HepG2 (cell line): ENCODE results near the gene CD300LB. TPM values are rescaled to one million over a fixed set of nuclear protein-coding genes. Genes with fewer than 3 reads are reported as not detected.
"Not testable (repeated sequence)": the region's sequence is repeated elsewhere in the genome, so short reads cannot be mapped to it uniquely, and the experiment has no call there.

Experiments used
- ATAC-seq: fragments of 200-7000 bp; cut with Tn5 transposase; 3 replicates; pipeline ENCODE4 v1.9.1; 2020; ENCODE audit warnings: mild to moderate bottlenecking, moderate library complexity
- BruUV-seq: library from RNA; stranded (reverse); fragments of 400-500 nt; replicated peaks from 2 replicates; lab custom pipeline; 2021; lab: Mats Ljungman, UMichigan
- CTCF ChIA-PET: fragments of 300-600 bp; formaldehyde crosslinking; extraction: SDS; loops from one replicate; lab custom pipeline; 2021; ENCODE audit warnings: low total read pairs, inconsistent platforms, low intra/inter-chr PET ratio; lab: Yijun Ruan, JAX
- POLR2A ChIA-PET: fragments of 350-600 bp; sonication (Branson Sonifier 250); formaldehyde crosslinking; loops from one replicate; lab custom pipeline; 2020; ENCODE audit warnings: antibody characterized with exemption, inconsistent platforms; lab: Yijun Ruan, JAX
- DNase-seq: peaks from one replicate; pipeline ENCODE4 v3.0.0-alpha.2; 2015; ENCODE audit warnings: low spot score
- FAIRE-seq: peaks from 3 replicates; lab custom pipeline; 2011; peaks lifted over from hg19 to GRCh38; lab: Jason Lieb, UNC
- H2AFZ ChIP-seq: one replicate; pipeline ENCODE4 v1.6.1; 2011; ENCODE audit warnings: low read length, inconsistent platforms
- H3K27ac ChIP-seq: fragments of 300-600 bp; 3 replicates; pipeline ENCODE4 v1.8.0; 2011; ENCODE audit warnings: mixed run types, mild to moderate bottlenecking, mixed read lengths, low read length, inconsistent platforms; ENCODE audit not compliant: insufficient read depth; ENCODE audit errors: extremely low read length
- H3K27me3 ChIP-seq, 2 experiments: fragments of 200-600 bp in 1 of 2; 2 replicates in 1 of 2; 3 replicates in 1 of 2; pipeline versions ENCODE4 v1.6.0 to v1.8.0; 2011; ENCODE audit warnings: low read length in 2 of 2, mild to moderate bottlenecking in 2 of 2, moderate library complexity in 2 of 2, inconsistent platforms in 1 of 2; ENCODE audit not compliant: insufficient read depth in 2 of 2, control insufficient read depth in 1 of 2
- H3K36me3 ChIP-seq, 2 experiments: fragments of 200-600 bp in 1 of 2; replicated peaks in 1 of 2; 2 replicates in 1 of 2; 3 replicates in 1 of 2; pipeline versions ENCODE4 v1.5.1 to v1.8.0; 2011; ENCODE audit warnings: low read length in 2 of 2, inconsistent platforms in 1 of 2; ENCODE audit not compliant: insufficient read depth in 2 of 2, control insufficient read depth in 1 of 2
- H3K4me1 ChIP-seq: 2 replicates; pipeline ENCODE4 v1.5.1; 2012; ENCODE audit warnings: low read length, inconsistent platforms; ENCODE audit not compliant: insufficient read depth
- H3K4me2 ChIP-seq: 2 replicates; pipeline ENCODE4 v1.6.0; 2011; ENCODE audit warnings: low read depth, low read length, inconsistent platforms
- H3K4me3 ChIP-seq, 3 experiments: fragments of 200-600 bp in 1 of 3; sonication (generic), shearing (Covaris generic) in 1 of 3; replicated peaks in 1 of 3; 2 replicates each; pipeline ENCODE4 v1.5.1; 2011 to 2016; ENCODE audit warnings: low read length in 3 of 3, inconsistent platforms in 2 of 3, low read depth in 2 of 3, mild to moderate bottlenecking in 2 of 3, control low read depth in 1 of 3, mixed read lengths in 1 of 3; ENCODE audit not compliant: insufficient read depth in 1 of 3
- H3K79me2 ChIP-seq: one replicate; pipeline ENCODE4 v1.6.1; 2011; ENCODE audit warnings: low read length, inconsistent platforms; ENCODE audit not compliant: insufficient read depth
- H3K9ac ChIP-seq: 2 replicates; pipeline ENCODE4 v1.6.0; 2011; ENCODE audit warnings: mild to moderate bottlenecking, low read depth, low read length, inconsistent platforms; ENCODE audit not compliant: insufficient read depth
- H3K9me3 ChIP-seq: 2 replicates; pipeline ENCODE4 v1.5.1; 2012; ENCODE audit warnings: mild to moderate bottlenecking, low read length
- H4K20me1 ChIP-seq: 2 replicates; pipeline ENCODE4 v1.6.0; 2011; ENCODE audit warnings: inconsistent platforms, mild to moderate bottlenecking, low read length, moderate library complexity; ENCODE audit not compliant: insufficient read depth
- E2F5 ChIP-seq: sonication (generic); formaldehyde crosslinking; conservative IDR thresholded peaks from 2 replicates; pipeline ENCODE4 v1.4.0; 2020; ENCODE audit warnings: missing genetic modification reagents
- ISX ChIP-seq: sonication (generic); formaldehyde crosslinking; conservative IDR thresholded peaks from 2 replicates; pipeline ENCODE4 v1.5.0; 2020; ENCODE audit warnings: missing genetic modification reagents
- MBD4 ChIP-seq: IDR thresholded peaks from 2 replicates; pipeline ENCODE4 v1.6.1; 2012; ENCODE audit warnings: low read length, inconsistent platforms, borderline replicate concordance
- PAWR ChIP-seq: sonication (generic); formaldehyde crosslinking; IDR thresholded peaks from 2 replicates; pipeline ENCODE4 v1.4.0; 2020; ENCODE audit warnings: missing genetic modification reagents, mild to moderate bottlenecking, borderline replicate concordance
- PRDM15 ChIP-seq: sonication (generic); formaldehyde crosslinking; IDR thresholded peaks from 2 replicates; pipeline ENCODE4 v1.4.0; 2020; ENCODE audit warnings: missing genetic modification reagents
- SRSF4 ChIP-seq: fragments of 200-400 bp; formaldehyde crosslinking; IDR thresholded peaks from one replicate; pipeline ENCODE4 v1.6.1; 2018; ENCODE audit warnings: mild to moderate bottlenecking, low read depth, low read length, moderate library complexity; ENCODE audit not compliant: poor library complexity, severe bottlenecking
- ZNF34 ChIP-seq: sonication (generic); formaldehyde crosslinking; IDR thresholded peaks from 2 replicates; pipeline ENCODE4 v1.4.0; 2020; ENCODE audit warnings: mild to moderate bottlenecking, missing genetic modification reagents, borderline replicate concordance
- ZNF644 ChIP-seq: IDR thresholded peaks from 2 replicates; pipeline ENCODE4 v1.6.1; 2016; ENCODE audit warnings: low read depth
- WGBS: methylation state at CpG from one replicate; pipeline ENCODE4 v1.1.6; 2017; ENCODE audit warnings: low lambda C conversion rate; 5-methylcytosine and 5-hydroxymethylcytosine counted together
- in situ Hi-C: cut with HindIII; loops from 2 replicates; pipeline ENCODE4 v1.10.0; 2017; ENCODE audit warnings: low pct_unique_long_range_greater_than_20kb; ENCODE audit not compliant: extremely low pct_ligation_motif_present
- intact Hi-C: fragments of 100-400 bp; cut with micrococcal nuclease; formaldehyde crosslinking; loops from one replicate; pipeline ENCODE4 v1.10.0; 2022; ENCODE audit not compliant: unreplicated experiment
- polyA plus RNA-seq, 8 experiments: library from polyadenylated mRNA; depleted of rRNA in 3 of 8; stranded (reverse) in 7 of 8; unstranded in 1 of 8; fragments of >200 nt; fragmentation: Illumina TruSeq in 4 of 8; extraction: Trizol in 4 of 8; gene quantifications; 2 replicates each; pipeline versions ENCODE4 v1.2.1 to v1.2.3, GENCODE V29; 2011 to 2016; ENCODE audit warnings: low read depth in 4 of 8, missing spikeins in 1 of 8, mixed read lengths in 1 of 8; ENCODE audit not compliant: insufficient read depth in 1 of 8
- total RNA-seq, 5 experiments: library from RNA; depleted of rRNA; stranded (reverse); fragments of >200 nt; fragmentation: Illumina TruSeq; extraction: Trizol; gene quantifications; 2 replicates each; pipeline ENCODE4 v1.2.3, GENCODE V29; 2016; ENCODE audit warnings: low read depth in 1 of 5

Gene CD300LB
- total and polyA plus RNA-seq, 2 of the 13 experiments (the other 11 are each of a cell fraction or from before 2014, with no cell fraction given), result not detected

- no peak for DNase-seq
- intact Hi-C loops (no loop called here), in situ Hi-C loops (no loop called here)
- no peak for ATAC-seq
- H3K9ac ChIP-seq, result no peak overlapping the region
- H3K79me2 ChIP-seq, result no peaks in the 10 kb centered on the region
- peaks cover 0 to 6% of the 10 kb centered on the region in 2 experiments; a peak in 1 of 5 replicates for H3K27me3 ChIP-seq
- FAIRE-seq, result no peak
- no peaks in the 10 kb centered on the region for H4K20me1 ChIP-seq
- BruUV-seq, result no TSS peak
- CTCF ChIA-PET, result no interaction called here
- no peak overlapping the region for H2AFZ ChIP-seq
- H3K27ac ChIP-seq, result no peak overlapping the region
- no peaks in the 10 kb centered on the region for H3K36me3 ChIP-seq
- H3K9me3 ChIP-seq, result no peaks in the 10 kb centered on the region
- TF ChIP-seq ZNF34 (CRISPR knock-in tag) (no peak), PAWR (no peak), E2F5 (CRISPR knock-in tag) (no peak), ZNF644 (CRISPR knock-in tag) (no peak), SRSF4 (no peak), MBD4 (no peak), PRDM15 (CRISPR knock-in tag) (no peak), ISX (CRISPR knock-in tag) (no peak)
- no peaks in the 10 kb centered on the region for H3K4me1 ChIP-seq
- POLR2A ChIA-PET, result no interaction called here
- no peak overlapping the region for H3K4me2 ChIP-seq
- H3K4me3 ChIP-seq, result no peak overlapping the region
Observed at GRCh38 chr17:74508156-74508555, 23.1 kb downstream of the CD300LB start.

GRCh38 chr17:74503949-74504348 lies 27.3 kb downstream of the CD300LB start:
- BruUV-seq, FAIRE-seq, H3K36me3 ChIP-seq, H3K4me3 ChIP-seq, ATAC-seq, H2AFZ ChIP-seq, H3K4me2 ChIP-seq, H3K79me2 ChIP-seq, POLR2A ChIA-PET, DNase-seq, H3K9me3 ChIP-seq, H4K20me1 ChIP-seq, in situ Hi-C loops, H3K4me1 ChIP-seq, CTCF ChIA-PET, H3K9ac ChIP-seq, intact Hi-C loops, H3K27ac ChIP-seq: not testable (repeated sequence)
- WGBS, result 7% methylated on average over 5 of the region's 5 CpGs
- H3K27me3 ChIP-seq, result peaks cover 0 to 11% of the 10 kb centered on the region in 2 experiments; a peak in 1 of 5 replicates
